Testis (tissue), 3 donors: Measurements from ENCODE around the gene ARMC2. TPM values are rescaled to one million over a fixed set of nuclear protein-coding genes. Genes with fewer than 3 reads are reported as not detected.

Experiments
- DNase-seq: peaks from one replicate; pipeline ENCODE4 v3.0.0-alpha.2; 2019
- H3K27ac ChIP-seq, 2 donors: fragments of 200-600 bp; sonication (generic); one replicate each; pipeline ENCODE4 v1.5.1; 2019
- H3K27me3 ChIP-seq: fragments of 200-600 bp; sonication (generic); one replicate; pipeline ENCODE4 v1.5.1; 2019
- H3K36me3 ChIP-seq: fragments of 200-600 bp; sonication (generic); one replicate; pipeline ENCODE4 v1.5.1; 2017; ENCODE audit warnings: low read depth; ENCODE audit errors: missing control alignments
- H3K4me1 ChIP-seq: fragments of 200-600 bp; sonication (generic); one replicate; pipeline ENCODE4 v1.5.1; 2019
- H3K4me3 ChIP-seq, 2 donors: fragments of 200-600 bp; sonication (generic); one replicate each; pipeline ENCODE4 v1.5.1; 2017 to 2019
- H3K9me3 ChIP-seq: fragments of 200-600 bp; sonication (generic); one replicate; pipeline ENCODE4 v1.5.1; 2017
- POLR2A ChIP-seq: fragments of 450-650 bp; IDR thresholded peaks from one replicate; pipeline ENCODE4 v1.6.1; 2017; ENCODE audit warnings: antibody characterized with exemption, mild to moderate bottlenecking, moderate library complexity
- WGBS, 2 donors: methylation state at CpG; one replicate each; pipeline ENCODE4 v1.1.5; 2018; 5-methylcytosine and 5-hydroxymethylcytosine counted together
- intact Hi-C: fragments of 100-400 bp; cut with DNase I; formaldehyde crosslinking; loops from one replicate; pipeline ENCODE4 v1.15.1; 2023; ENCODE audit warnings: low total_unique reads
- polyA plus RNA-seq: library from polyadenylated mRNA; stranded (reverse); fragments of 350-450 nt; fragmentation: Illumina TruSeq; extraction: RNeasy Lipid Tissue Mini Kit (QIAGEN cat#74804); gene quantifications from one replicate; pipeline ENCODE4 v1.2.3, GENCODE V29; 2014; ENCODE audit warnings: low read depth, low replicate concordance; ENCODE audit not compliant: insufficient read depth
- total RNA-seq, 2 donors: library from RNA; depleted of rRNA; stranded (reverse); fragments of >200 nt; gene quantifications; one replicate each; pipeline ENCODE4 v1.2.3, GENCODE V29; 2016
- TF ChIP-seq, protein P1 (sequence below), 3 experiments: fragments of 450-650 bp in 2 of 3; fragments of 200-600 bp in 1 of 3; sonication (generic) in 1 of 3; IDR thresholded peaks; one replicate each; pipeline ENCODE4 v1.5.1; 2016 to 2019; ENCODE audit warnings: antibody characterized with exemption in 3 of 3, mild to moderate bottlenecking in 2 of 3, moderate library complexity in 1 of 3

The ARMC2 gene
- total and polyA plus RNA-seq, 3 donors from 2014 or later = 24.0 to 78.6 (median 51.4) TPM

DNA sequence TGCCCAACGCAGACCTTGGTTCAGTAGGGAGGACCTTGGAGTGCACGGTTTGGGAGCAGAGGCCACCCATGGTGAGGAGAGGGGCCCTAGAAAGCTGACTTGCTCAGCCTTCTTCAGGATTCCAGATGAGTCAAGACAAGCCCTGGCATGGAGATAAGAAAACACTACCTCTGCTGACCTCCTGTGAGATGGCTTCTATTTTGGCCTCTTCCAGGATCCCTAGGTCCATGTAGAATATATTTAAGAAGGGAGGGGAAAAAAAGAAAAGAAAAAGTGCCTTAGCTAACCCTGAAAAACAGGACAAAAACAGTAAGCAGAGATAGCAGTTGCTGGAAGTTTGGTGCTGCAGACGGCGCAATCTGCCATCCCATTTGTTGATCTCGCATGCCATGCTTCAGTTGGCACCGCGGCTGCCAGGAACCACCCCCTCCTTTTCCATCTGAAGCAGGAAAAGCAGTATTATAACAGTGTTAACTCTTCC is 100.0 kb downstream of the ARMC2 start:
- 36 to 72% methylated on average over 7 of the region's 7 CpGs for WGBS, 2 donors
- Histone ChIP-seq H3K36me3 (no peaks in the 10 kb centered on the region), H3K27ac (peak overlapping the region; percentile 84 to 88), H3K9me3 (no peaks in the 10 kb centered on the region), H3K27me3 (no peaks in the 10 kb centered on the region), H3K4me3 (no peak overlapping the region), H3K4me1 (peaks cover 55% of the 10 kb centered on the region)
- intact Hi-C loops = loop anchor here (5.0 kb wide), 1 partner anchor 406 kb away; no protein-coding TSS in a partner anchor
- TF ChIP-seq, protein P1, sequence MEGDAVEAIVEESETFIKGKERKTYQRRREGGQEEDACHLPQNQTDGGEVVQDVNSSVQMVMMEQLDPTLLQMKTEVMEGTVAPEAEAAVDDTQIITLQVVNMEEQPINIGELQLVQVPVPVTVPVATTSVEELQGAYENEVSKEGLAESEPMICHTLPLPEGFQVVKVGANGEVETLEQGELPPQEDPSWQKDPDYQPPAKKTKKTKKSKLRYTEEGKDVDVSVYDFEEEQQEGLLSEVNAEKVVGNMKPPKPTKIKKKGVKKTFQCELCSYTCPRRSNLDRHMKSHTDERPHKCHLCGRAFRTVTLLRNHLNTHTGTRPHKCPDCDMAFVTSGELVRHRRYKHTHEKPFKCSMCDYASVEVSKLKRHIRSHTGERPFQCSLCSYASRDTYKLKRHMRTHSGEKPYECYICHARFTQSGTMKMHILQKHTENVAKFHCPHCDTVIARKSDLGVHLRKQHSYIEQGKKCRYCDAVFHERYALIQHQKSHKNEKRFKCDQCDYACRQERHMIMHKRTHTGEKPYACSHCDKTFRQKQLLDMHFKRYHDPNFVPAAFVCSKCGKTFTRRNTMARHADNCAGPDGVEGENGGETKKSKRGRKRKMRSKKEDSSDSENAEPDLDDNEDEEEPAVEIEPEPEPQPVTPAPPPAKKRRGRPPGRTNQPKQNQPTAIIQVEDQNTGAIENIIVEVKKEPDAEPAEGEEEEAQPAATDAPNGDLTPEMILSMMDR (IDR thresholded peaks at IDR 0.05) = no peak
- TF ChIP-seq POLR2A = no peak
- DNase-seq = peak; percentile 69

DNA sequence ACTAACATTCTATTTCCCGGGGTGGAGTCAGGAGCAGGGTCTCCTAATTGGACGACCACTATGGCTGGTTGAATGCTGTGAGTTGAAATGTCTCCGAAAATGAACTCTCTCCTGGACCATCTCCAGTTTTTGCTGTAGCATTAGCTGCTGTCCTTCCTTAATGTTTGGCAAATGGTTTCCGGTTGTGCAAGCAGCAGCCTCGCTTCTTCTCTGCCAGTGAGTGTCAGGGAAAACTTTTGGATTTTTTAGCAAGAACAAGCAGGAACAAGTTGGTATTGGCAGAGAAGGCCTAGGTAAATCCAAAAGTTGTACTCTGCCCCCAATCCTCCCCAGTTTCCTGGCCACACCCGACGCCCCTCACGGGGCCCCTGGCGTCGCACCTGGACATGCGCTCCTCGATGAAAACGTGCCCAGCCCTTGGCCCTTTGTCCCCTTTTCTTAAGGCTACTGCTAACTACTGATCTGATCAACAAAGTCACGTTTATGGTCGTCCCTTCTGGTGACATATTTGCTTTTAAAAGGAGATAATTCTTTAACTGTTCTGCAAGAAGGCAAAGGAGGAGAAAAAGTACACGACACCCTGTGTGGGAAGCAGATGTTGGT is 103.2 kb downstream of the ARMC2 start:
- DNase-seq = no peak
- 80 to 82% methylated on average over 16 of the region's 16 CpGs for WGBS, 2 donors
- H3K9me3 ChIP-seq = no peaks in the 10 kb centered on the region
- peaks cover 25% of the 10 kb centered on the region for H3K4me1 ChIP-seq
- no peaks in the 10 kb centered on the region for H3K27me3 ChIP-seq
- no peak overlapping the region for H3K4me3 ChIP-seq
- H3K36me3 ChIP-seq = no peaks in the 10 kb centered on the region
- TF ChIP-seq POLR2A = no peak
- TF ChIP-seq, protein P1 (IDR thresholded peaks at IDR 0.05) = no peak
- intact Hi-C loops = no loop called here
- no peak overlapping the region for H3K27ac ChIP-seq

DNA sequence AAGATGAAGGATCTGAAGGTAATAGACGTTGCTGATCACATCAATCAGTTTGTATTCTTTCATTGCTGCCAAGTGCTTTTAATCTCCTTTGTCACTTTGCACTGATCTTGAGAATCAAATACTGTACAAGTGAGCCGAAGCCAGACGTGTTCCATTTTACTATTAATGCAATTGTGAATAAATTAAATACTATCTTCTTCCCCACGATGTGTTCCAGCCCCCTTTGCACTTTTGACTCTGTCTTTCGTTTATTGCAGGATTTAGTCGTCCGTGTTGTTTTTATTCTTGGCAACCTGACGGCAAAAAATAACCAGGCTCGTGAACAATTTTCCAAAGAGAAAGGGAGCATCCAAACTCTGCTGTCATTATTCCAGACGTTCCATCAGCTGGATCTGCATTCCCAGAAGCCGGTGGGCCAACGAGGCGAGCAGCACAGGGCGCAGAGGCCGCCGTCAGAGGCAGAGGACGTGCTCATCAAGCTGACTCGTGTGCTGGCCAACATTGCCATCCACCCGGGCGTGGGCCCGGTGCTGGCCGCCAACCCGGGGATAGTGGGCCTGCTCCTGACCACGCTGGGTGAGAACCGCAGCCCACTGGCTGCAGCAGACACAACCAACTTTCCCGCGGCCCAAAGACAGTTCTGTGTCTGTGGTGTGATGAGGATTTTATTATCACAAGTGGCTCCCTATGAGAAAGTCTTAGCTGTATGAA is 104.7 kb downstream of the ARMC2 start:
- peak overlapping the region in 1 of 2 donors; percentile 82 for H3K27ac ChIP-seq
- intact Hi-C loops = no loop called here

DNA sequence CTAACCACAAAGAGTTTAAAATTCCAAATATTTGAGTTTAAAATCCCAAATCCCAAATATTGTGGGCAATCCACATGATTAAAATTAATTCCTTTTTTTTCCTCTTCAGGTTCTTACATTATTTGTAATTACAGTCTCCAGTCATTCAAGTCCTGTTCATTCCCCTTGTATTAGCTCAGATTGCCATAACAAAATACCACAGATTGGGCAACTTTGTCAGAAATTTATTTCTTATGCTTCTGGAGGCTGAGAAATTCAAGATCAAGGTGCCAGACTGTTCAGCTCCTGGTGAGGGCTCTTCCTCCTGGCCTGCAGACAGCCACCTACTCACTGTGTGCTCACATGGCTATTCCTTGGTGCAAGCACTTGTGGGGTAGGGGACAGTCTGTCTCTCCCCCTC is 105.5 kb downstream of the ARMC2 start:
- Histone ChIP-seq H3K9me3 (no peaks in the 10 kb centered on the region), H3K4me1 (peaks cover 7% of the 10 kb centered on the region), H3K36me3 (no peaks in the 10 kb centered on the region), H3K27me3 (no peaks in the 10 kb centered on the region), H3K27ac (no peak overlapping the region), H3K4me3 (no peak overlapping the region)
- no peak for DNase-seq
- TF ChIP-seq, protein P1 (IDR thresholded peaks at IDR 0.05) = no peak
- TF ChIP-seq POLR2A = no peak
- intact Hi-C loops = no loop called here

More for the DNA sequence above, 104.7 kb downstream of the ARMC2 start:
- Histone ChIP-seq H3K4me3 (no peak overlapping the region), H3K4me1 (peaks cover 13% of the 10 kb centered on the region), H3K36me3 (no peaks in the 10 kb centered on the region), H3K27me3 (no peaks in the 10 kb centered on the region), H3K9me3 (no peaks in the 10 kb centered on the region)
- TF ChIP-seq POLR2A = no peak
- TF ChIP-seq, protein P1 (IDR thresholded peaks at IDR 0.05) = peak in 1 of 3 experiments; percentile 1
- 43 to 54% methylated on average over 23 to 27 of the region's 27 CpGs for WGBS, 2 donors
- no peak for DNase-seq
